Peyer's patch (tissue), 4 donors: Measurements from ENCODE around the gene ARMC3. TPM values are rescaled to one million over a fixed set of nuclear protein-coding genes. Genes with fewer than 3 reads are reported as not detected.

Experiments
- DNase-seq, 3 donors: peaks; one replicate each; pipeline ENCODE4 v3.0.0-alpha.2; 2017 to 2019
- H3K27ac ChIP-seq, 4 donors: fragments of 200-600 bp; sonication (generic); one replicate each; pipeline ENCODE4 v1.5.1; 2016 to 2019
- H3K27me3 ChIP-seq, 2 donors: fragments of 200-600 bp; sonication (generic); one replicate each; pipeline ENCODE4 v1.5.1; 2019
- H3K36me3 ChIP-seq, 3 donors: fragments of 200-600 bp; sonication (generic); one replicate each; pipeline ENCODE4 v1.5.1; 2016 to 2019
- H3K4me1 ChIP-seq, 4 donors: fragments of 200-600 bp; sonication (generic); one replicate each; pipeline ENCODE4 v1.5.1; 2016 to 2019
- H3K4me3 ChIP-seq, 4 donors: fragments of 200-600 bp; sonication (generic); 1 replicate in 3 of 4; 2 replicates in 1 of 4; pipeline ENCODE4 v1.5.1; 2016 to 2019; ENCODE audit warnings: mild to moderate bottlenecking in 1 of 4
- H3K9me3 ChIP-seq, 4 donors: fragments of 200-600 bp; sonication (generic); one replicate each; pipeline ENCODE4 v1.5.1; 2016 to 2019; ENCODE audit warnings: mild to moderate bottlenecking in 1 of 4
- CTCF ChIP-seq, 6 experiments: fragments of 450-650 bp in 4 of 6; fragments of 200-600 bp in 2 of 6; sonication (generic) in 1 of 6; IDR thresholded peaks; one replicate each; pipeline ENCODE4 v1.5.1; 2017 to 2019; ENCODE audit warnings: antibody characterized with exemption in 6 of 6, mild to moderate bottlenecking in 3 of 6, moderate library complexity in 1 of 6
- POLR2A ChIP-seq, 2 donors: fragments of 450-650 bp; IDR thresholded peaks; one replicate each; pipeline ENCODE4 v1.5.1; 2017; ENCODE audit warnings: antibody characterized with exemption in 2 of 2, mild to moderate bottlenecking in 2 of 2, moderate library complexity in 2 of 2
- total RNA-seq, 4 donors: library from RNA; depleted of rRNA; stranded (reverse); fragments of >200 nt; gene quantifications; one replicate each; pipeline ENCODE4 v1.1.0, GENCODE V29; 2016

The ARMC3 gene
- total RNA-seq, 4 donors from 2014 or later = not detected

- TF ChIP-seq POLR2A (IDR thresholded peaks at IDR 0.05) = no peak
- TF ChIP-seq CTCF (IDR thresholded peaks at IDR 0.05) = no peak
- Histone ChIP-seq H3K4me3 (no peak overlapping the region), H3K27ac (no peak overlapping the region), H3K27me3 (no peaks in the 10 kb centered on the region), H3K36me3 (no peaks in the 10 kb centered on the region), H3K4me1 (no peaks in the 10 kb centered on the region), H3K9me3 (no peaks in the 10 kb centered on the region)
- DNase-seq = no peak
Measured at GRCh38 chr10:23038172-23038571, 110.3 kb downstream of the ARMC3 start.

GRCh38 chr10:23040002-23040401 is 112.1 kb downstream of the ARMC3 start:
- no peaks in the 10 kb centered on the region for H3K4me1 ChIP-seq
- no peak overlapping the region for H3K4me3 ChIP-seq
- H3K27ac ChIP-seq = no peak overlapping the region
- TF ChIP-seq CTCF (IDR thresholded peaks at IDR 0.05) = no peak
- TF ChIP-seq POLR2A (IDR thresholded peaks at IDR 0.05) = no peak
- H3K36me3 ChIP-seq = no peaks in the 10 kb centered on the region
- DNase-seq = no peak
- H3K9me3 ChIP-seq = no peaks in the 10 kb centered on the region
- H3K27me3 ChIP-seq = no peaks in the 10 kb centered on the region

GRCh38 chr10:23046027-23046426 is 118.2 kb downstream of the ARMC3 start:
- Histone ChIP-seq H3K4me3 (no peak overlapping the region), H3K27ac (no peak overlapping the region), H3K9me3 (no peaks in the 10 kb centered on the region), H3K27me3 (no peaks in the 10 kb centered on the region), H3K4me1 (no peaks in the 10 kb centered on the region), H3K36me3 (no peaks in the 10 kb centered on the region)
- DNase-seq = no peak
- TF ChIP-seq POLR2A (IDR thresholded peaks at IDR 0.05) (no peak), CTCF (IDR thresholded peaks at IDR 0.05) (no peak)

- no peaks in the 10 kb centered on the region for H3K36me3 ChIP-seq
- H3K27me3 ChIP-seq = no peaks in the 10 kb centered on the region
- TF ChIP-seq POLR2A (IDR thresholded peaks at IDR 0.05) = no peak
- TF ChIP-seq CTCF (IDR thresholded peaks at IDR 0.05) = no peak
- no peak overlapping the region for H3K27ac ChIP-seq
- no peaks in the 10 kb centered on the region for H3K9me3 ChIP-seq
- DNase-seq = no peak
- no peak overlapping the region for H3K4me3 ChIP-seq
- H3K4me1 ChIP-seq = no peaks in the 10 kb centered on the region
Measured at GRCh38 chr10:23047201-23048050, 119.6 kb downstream of the ARMC3 start.

- no peaks in the 10 kb centered on the region for H3K4me1 ChIP-seq
- H3K36me3 ChIP-seq = no peaks in the 10 kb centered on the region
- H3K27me3 ChIP-seq = no peaks in the 10 kb centered on the region
- H3K27ac ChIP-seq = no peak overlapping the region
- H3K4me3 ChIP-seq = no peak overlapping the region
- no peaks in the 10 kb centered on the region for H3K9me3 ChIP-seq
- DNase-seq = no peak
- TF ChIP-seq POLR2A (IDR thresholded peaks at IDR 0.05) = no peak
- no peak for TF ChIP-seq CTCF (IDR thresholded peaks at IDR 0.05)
Measured at GRCh38 chr10:23048191-23048590, 120.3 kb downstream of the ARMC3 start.
